Pancreas (tissue), 10 donors: ENCODE data around the gene ESYT1. TPM values are rescaled to one million over a fixed set of nuclear protein-coding genes. Genes with fewer than 3 reads are reported as not detected.

Experiments used
- ATAC-seq, 4 donors: fragments of 200-7000 bp; cut with Tn5 transposase; one replicate each; pipeline versions ENCODE4 v1.8.0 to v1.9.1; 2020; ENCODE audit warnings: mild to moderate bottlenecking in 4 of 4, moderate library complexity in 4 of 4
- DNase-seq, 6 donors: peaks; one replicate each; pipeline ENCODE4 v3.0.0-alpha.2; 2020
- FAIRE-seq: peaks from 2 replicates; lab custom pipeline; 2012; peaks lifted over from hg19 to GRCh38; lab: Jason Lieb, UNC
- H3K27ac ChIP-seq, 4 donors: fragments of 200-600 bp; sonication (generic); 1 replicate in 3 of 4; 2 replicates in 1 of 4; pipeline versions ENCODE4 v1.5.0 to v1.8.0; 2020
- H3K27me3 ChIP-seq, 4 donors: fragments of 200-600 bp; one replicate each; pipeline ENCODE4 v1.8.0; 2021
- H3K36me3 ChIP-seq, 3 donors: fragments of 200-600 bp; sonication (generic) in 1 of 3; one replicate each; pipeline versions ENCODE4 v1.5.0 to v1.8.0; 2020 to 2021
- H3K4me1 ChIP-seq, 3 donors: fragments of 200-600 bp; one replicate each; pipeline ENCODE4 v1.8.0; 2021
- H3K4me3 ChIP-seq, 4 donors: fragments of 200-600 bp; sonication (generic) in 2 of 4; one replicate each; pipeline versions ENCODE4 v1.5.0 to v1.8.0; 2020 to 2021
- H3K9me3 ChIP-seq, 4 donors: fragments of 200-600 bp; one replicate each; pipeline ENCODE4 v1.8.0; 2021
- CTCF ChIP-seq, 4 donors: fragments of 200-600 bp; sonication (generic) in 3 of 4; IDR thresholded peaks; one replicate each; pipeline versions ENCODE4 v1.5.0 to v1.8.0; 2021; ENCODE audit warnings: antibody characterized with exemption in 4 of 4
- WGBS, 2 donors: extraction: QIAGEN DNeasy Blood & Tissue Kit; methylation state at CpG; one replicate each; pipeline ENCODE4 v1.1.7; 2013; 5-methylcytosine and 5-hydroxymethylcytosine counted together
- intact Hi-C, 3 donors: fragments of 100-400 bp; cut with DNase I; formaldehyde crosslinking; loops; one replicate each; pipeline versions ENCODE4 v1.11.1 to v1.14.2; 2022
- polyA plus RNA-seq, 2 donors: library from polyadenylated mRNA; stranded (reverse); fragments of 200-250 nt; gene quantifications; one replicate each; pipeline ENCODE4 v1.2.3, GENCODE V29; 2013
- total RNA-seq, 6 donors: library from RNA; stranded (reverse); fragmentation: NEBNext Ultra II Directional in 4 of 6; extraction: Animal tissue kit (Norgen Biotek cat#: 25700) in 4 of 6; gene quantifications; one replicate each; pipeline versions ENCODE4 v1.2.1 to v1.2.4, GENCODE V29; 2021 to 2023
- donor health status: healthy with polysubstance abuse.
- donor health status: DM: no; HTN: no; CAD: no; lungs with moderate emphysema.
- donor health status: DM: no; HTN: no; CAD: no.
- donor health status: control.
- donor health status: control.
- donor health status: Bipolar disorder and iron deficiency.
- donor health status: DM: yes; HTN: yes; CAD: no.
- donor health status: DM: no; HTN: no; CAD: no.
- donor health status: DM: no; HTN: no; CAD: no.
- donor health status: DM: yes; HTN: yes; CAD: no.

ESYT1 gene
- total and polyA plus RNA-seq, 8 donors: 22.5 to 55.1 (median 45.3) TPM

GRCh38 chr12:56152132-56152755 lies 24.2 kb downstream of the ESYT1 start, which contains the start of gene MYL6B:
Gene MYL6B, plus strand, starts transcription at chr12:56152587. Its CDS starts 1,332 bp downstream, at chr12:56153919.
- Histone ChIP-seq H3K27me3 (no peaks in the 10 kb centered on the region), H3K4me1 (peaks cover 5 to 15% (median 8%) of the 10 kb centered on the region in 3 donors), H3K36me3 (no peaks in the 10 kb centered on the region), H3K27ac (peak within 1 kb of the TSS; percentile 80 to 96 (median 88)), H3K4me3 (peak within 1 kb of the TSS; percentile 15 to 59 (median 55)), H3K9me3 (no peaks in the 10 kb centered on the region)
- intact Hi-C loops: no loop called here
- no peak for TF ChIP-seq CTCF (IDR thresholded peaks at IDR 0.05)
- no peak for FAIRE-seq
- DNase-seq: peak; percentile 88 to 96 (median 92)
- WGBS, 2 donors: 0% methylated on average over 37 of the region's 37 CpGs
- peak; percentile 91 to 97 (median 97) for ATAC-seq

- 10 to 15% methylated on average over 8 of the region's 8 CpGs for WGBS, 2 donors
- no peaks in the 10 kb centered on the region for H3K27me3 ChIP-seq
- H3K36me3 ChIP-seq: no peaks in the 10 kb centered on the region
- DNase-seq: no peak
- no peak for ATAC-seq
- H3K4me3 ChIP-seq: peak overlapping the region; percentile 15 to 59 (median 55)
- intact Hi-C loops: no loop called here
- no peak for FAIRE-seq
- H3K9me3 ChIP-seq: no peaks in the 10 kb centered on the region
- peak overlapping the region in 1 of 4 donors; percentile 96 for H3K27ac ChIP-seq
- H3K4me1 ChIP-seq: peaks cover 5 to 15% (median 8%) of the 10 kb centered on the region in 3 donors
- no peak for TF ChIP-seq CTCF (IDR thresholded peaks at IDR 0.05)
Measured at GRCh38 chr12:56152756-56153677, 24.9 kb downstream of the ESYT1 start.

GRCh38 chr12:56153678-56154065 lies 25.6 kb downstream of the ESYT1 start:
- no peak for ATAC-seq
- no peaks in the 10 kb centered on the region for H3K36me3 ChIP-seq
- no peaks in the 10 kb centered on the region for H3K27me3 ChIP-seq
- 77 to 87% methylated on average over 5 of the region's 5 CpGs for WGBS, 2 donors
- FAIRE-seq: no peak
- DNase-seq: no peak
- TF ChIP-seq CTCF (IDR thresholded peaks at IDR 0.05): no peak
- intact Hi-C loops: no loop called here
- H3K9me3 ChIP-seq: no peaks in the 10 kb centered on the region
- H3K4me1 ChIP-seq: peaks cover 5 to 15% (median 8%) of the 10 kb centered on the region in 3 donors
- no peak overlapping the region for H3K27ac ChIP-seq
- no peak overlapping the region for H3K4me3 ChIP-seq

- 96 to 100% methylated on average over 1 of the region's 1 CpG for WGBS, 2 donors
- Histone ChIP-seq H3K27me3 (no peaks in the 10 kb centered on the region), H3K4me1 (peaks cover 5 to 15% (median 8%) of the 10 kb centered on the region in 3 donors), H3K36me3 (no peaks in the 10 kb centered on the region), H3K27ac (no peak overlapping the region), H3K4me3 (no peak overlapping the region), H3K9me3 (no peaks in the 10 kb centered on the region)
- DNase-seq: no peak
- intact Hi-C loops: no loop called here
- TF ChIP-seq CTCF (IDR thresholded peaks at IDR 0.05): no peak
- no peak for ATAC-seq
- no peak for FAIRE-seq
Measured at GRCh38 chr12:56154246-56154771, 26.2 kb downstream of the ESYT1 start.
